ENCODE measurements around the gene TNNT1. TPM values are rescaled to one million over a fixed set of nuclear protein-coding genes. Genes with fewer than 3 reads are reported as not detected.

Gene TNNT1
- polyA plus RNA-seq, 1 of the 3 experiments (the other 2 are of a cell fraction) = 39.5 TPM

- no peaks in the 10 kb centered on the region for H3K9me3 ChIP-seq
- ChIA-PET POLR2A (no interaction called here), CTCF (interaction anchor here (6.2 kb wide), 1 partner anchor 25 kb away, joined by 38 read pairs; no protein-coding TSS in a partner anchor)
- H2AFZ ChIP-seq (ENCODE audit: low read depth) = no peak overlapping the region
- peaks cover 5% of the 10 kb centered on the region for H3F3A ChIP-seq (replicated peaks; ENCODE audit: insufficient read depth)
- peaks cover 56% of the 10 kb centered on the region for H4K20me1 ChIP-seq (ENCODE audit: insufficient read depth)
- WGBS (ENCODE audit: low lambda C conversion rate) = 50% methylated on average over 12 of the region's 12 CpGs
- TF ChIP-seq RXRA (IDR thresholded peaks at IDR 0.05; ENCODE audit: borderline replicate concordance, low read depth) (no peak), JUND (IDR thresholded peaks at IDR 0.05) (no peak), EP300 (IDR thresholded peaks at IDR 0.05; ENCODE audit: borderline replicate concordance in 1 of 2, low read depth in 1 of 2, low read length in 1 of 2) (no peak), MAX (IDR thresholded peaks at IDR 0.05; ENCODE audit: low read depth) (peak; percentile 84), TEAD4 (IDR thresholded peaks at IDR 0.05; ENCODE audit: borderline replicate concordance, insufficient read depth) (no peak)
- peak; percentile 70 for DNase-seq
- H3K36me3 ChIP-seq (replicated peaks in 1 of 2; ENCODE audit: control insufficient read depth in 1 of 2, insufficient read depth in 2 of 2, low read length in 1 of 2) = peaks cover 3 to 13% of the 10 kb centered on the region in 2 experiments
- H3K27ac ChIP-seq (ENCODE audit: low read depth in 2 of 2, low read length in 1 of 2) = peak overlapping the region in 1 of 2 experiments; percentile 66; a peak in 2 of 4 replicates
- no peaks in the 10 kb centered on the region for H3K27me3 ChIP-seq (ENCODE audit: insufficient read depth)
- H3K9me2 ChIP-seq = no peaks in the 10 kb centered on the region
- peak overlapping the region; percentile 33; the same call in 1 of the 2 replicates for H3K9ac ChIP-seq
- no peak overlapping the region for H3K4me3 ChIP-seq (ENCODE audit: low read depth in 2 of 2, low read length in 1 of 2)
- H3K4me1 ChIP-seq (ENCODE audit: control insufficient read depth in 1 of 2, insufficient read depth in 2 of 2, low read depth in 1 of 2, low read length in 1 of 2) = peaks cover 9 to 27% of the 10 kb centered on the region in 2 experiments; a peak in 3 of 4 replicates
- peak overlapping the region; percentile 47; the same call in 1 of the 2 replicates for H3K4me2 ChIP-seq
- H3K79me2 ChIP-seq (ENCODE audit: insufficient read depth) = peaks cover 67% of the 10 kb centered on the region
Observed at GRCh38 chr19:55113570-55114039, 35.4 kb downstream of the TNNT1 start.

GRCh38 chr19:55112777-55113569 lies 36.0 kb downstream of the TNNT1 start:
- peaks cover 9 to 24% of the 10 kb centered on the region in 2 experiments; a peak in 3 of 4 replicates for H3K4me1 ChIP-seq (ENCODE audit: control insufficient read depth in 1 of 2, insufficient read depth in 2 of 2, low read depth in 1 of 2, low read length in 1 of 2)
- peaks cover 72% of the 10 kb centered on the region for H3K79me2 ChIP-seq (ENCODE audit: insufficient read depth)
- no peaks in the 10 kb centered on the region for H3K9me3 ChIP-seq
- no peak overlapping the region for H3K4me3 ChIP-seq (ENCODE audit: low read depth in 2 of 2, low read length in 1 of 2)
- CTCF ChIA-PET = interaction anchor here (6.2 kb wide), 1 partner anchor 24 kb away, joined by 38 read pairs; no protein-coding TSS in a partner anchor
- peak; percentile 30 for DNase-seq
- H3K9ac ChIP-seq = peak overlapping the region; percentile 33; the same call in 1 of the 2 replicates
- H3K27me3 ChIP-seq (ENCODE audit: insufficient read depth) = no peaks in the 10 kb centered on the region
- peaks cover 56% of the 10 kb centered on the region for H4K20me1 ChIP-seq (ENCODE audit: insufficient read depth)
- H3K9me2 ChIP-seq = no peaks in the 10 kb centered on the region
- POLR2A ChIA-PET = no interaction called here
- no peak for TF ChIP-seq YY1 (IDR thresholded peaks at IDR 0.05; ENCODE audit: low read depth)
- 89% methylated on average over 21 of the region's 23 CpGs for WGBS (ENCODE audit: low lambda C conversion rate)
- peaks cover 3 to 13% of the 10 kb centered on the region in 2 experiments for H3K36me3 ChIP-seq (replicated peaks in 1 of 2; ENCODE audit: control insufficient read depth in 1 of 2, insufficient read depth in 2 of 2, low read length in 1 of 2)
- peak overlapping the region in 1 of 2 experiments; percentile 66; a peak in 1 of 4 replicates for H3K27ac ChIP-seq (ENCODE audit: low read depth in 2 of 2, low read length in 1 of 2)
- H3K4me2 ChIP-seq = 0 out of 2 replicates have a peak overlapping the region, but pooled peaks have one; percentile 7
- no peak overlapping the region for H2AFZ ChIP-seq (ENCODE audit: low read depth)
- H3F3A ChIP-seq (replicated peaks; ENCODE audit: insufficient read depth) = peaks cover 5% of the 10 kb centered on the region

- H3K9me2 ChIP-seq = no peaks in the 10 kb centered on the region
- no peak overlapping the region for H2AFZ ChIP-seq (ENCODE audit: low read depth)
- CTCF ChIA-PET = interaction anchor here (1.0 kb wide), 1 partner anchor 23 kb away, joined by 5 read pairs; no protein-coding TSS in a partner anchor
- peak overlapping the region in 1 of 2 experiments; percentile 66; a peak in 1 of 4 replicates for H3K27ac ChIP-seq (ENCODE audit: low read depth in 2 of 2, low read length in 1 of 2)
- peaks cover 5% of the 10 kb centered on the region for H3F3A ChIP-seq (replicated peaks; ENCODE audit: insufficient read depth)
- no peak overlapping the region for H3K4me2 ChIP-seq
- DNase-seq = peak; percentile 7
- POLR2A ChIA-PET = no interaction called here
- H3K4me3 ChIP-seq (ENCODE audit: low read depth in 2 of 2, low read length in 1 of 2) = no peak overlapping the region
- H3K9ac ChIP-seq = no peak overlapping the region
- H3K79me2 ChIP-seq (ENCODE audit: insufficient read depth) = peaks cover 76% of the 10 kb centered on the region
- peaks cover 3 to 13% of the 10 kb centered on the region in 2 experiments for H3K36me3 ChIP-seq (replicated peaks in 1 of 2; ENCODE audit: control insufficient read depth in 1 of 2, insufficient read depth in 2 of 2, low read length in 1 of 2)
- peaks cover 9 to 24% of the 10 kb centered on the region in 2 experiments; a peak in 3 of 4 replicates for H3K4me1 ChIP-seq (ENCODE audit: control insufficient read depth in 1 of 2, insufficient read depth in 2 of 2, low read depth in 1 of 2, low read length in 1 of 2)
- no peaks in the 10 kb centered on the region for H3K9me3 ChIP-seq
- peaks cover 56% of the 10 kb centered on the region for H4K20me1 ChIP-seq (ENCODE audit: insufficient read depth)
- no peaks in the 10 kb centered on the region for H3K27me3 ChIP-seq (ENCODE audit: insufficient read depth)
- 95% methylated on average over 11 of the region's 25 CpGs for WGBS (ENCODE audit: low lambda C conversion rate)
- no peak for TF ChIP-seq MAX (IDR thresholded peaks at IDR 0.05; ENCODE audit: low read depth)
- no peak for TF ChIP-seq NFIC (IDR thresholded peaks at IDR 0.05; ENCODE audit: borderline replicate concordance)
- no peak for TF ChIP-seq FOSL2 (IDR thresholded peaks at IDR 0.05; ENCODE audit: borderline replicate concordance, low read depth)
- TF ChIP-seq EZH2phosphoT487 (IDR thresholded peaks at IDR 0.05; ENCODE audit: borderline replicate concordance, low read depth) = no peak
- TF ChIP-seq RFX5 (IDR thresholded peaks at IDR 0.05; ENCODE audit: low read length) = no peak
- TF ChIP-seq CHD2 (IDR thresholded peaks at IDR 0.05; ENCODE audit: low read length, partially characterized antibody) = no peak
- no peak for TF ChIP-seq RCOR1 (IDR thresholded peaks at IDR 0.05; ENCODE audit: low read length)
- TF ChIP-seq SMC3 (IDR thresholded peaks at IDR 0.05; ENCODE audit: low read depth, low read length) = no peak
- no peak for TF ChIP-seq GATA2 (CRISPR knock-in tag; IDR thresholded peaks at IDR 0.05)
- no peak for TF ChIP-seq ZBTB33 (IDR thresholded peaks at IDR 0.05; ENCODE audit: borderline replicate concordance, low read depth)
- TF ChIP-seq USF2 (IDR thresholded peaks at IDR 0.05; ENCODE audit: borderline replicate concordance, low read depth, low read length) = no peak
Observed at GRCh38 chr19:55112246-55112776, 36.7 kb downstream of the TNNT1 start.
